Medulla oblongata (tissue), 1 donor: ENCODE data around the gene NPTX2.

Source experiments
- DNase-seq: peaks from one replicate; pipeline ENCODE4 v3.0.0-alpha.2; 2015; ENCODE audit errors: extremely low spot score

The NPTX2 gene

DNA sequence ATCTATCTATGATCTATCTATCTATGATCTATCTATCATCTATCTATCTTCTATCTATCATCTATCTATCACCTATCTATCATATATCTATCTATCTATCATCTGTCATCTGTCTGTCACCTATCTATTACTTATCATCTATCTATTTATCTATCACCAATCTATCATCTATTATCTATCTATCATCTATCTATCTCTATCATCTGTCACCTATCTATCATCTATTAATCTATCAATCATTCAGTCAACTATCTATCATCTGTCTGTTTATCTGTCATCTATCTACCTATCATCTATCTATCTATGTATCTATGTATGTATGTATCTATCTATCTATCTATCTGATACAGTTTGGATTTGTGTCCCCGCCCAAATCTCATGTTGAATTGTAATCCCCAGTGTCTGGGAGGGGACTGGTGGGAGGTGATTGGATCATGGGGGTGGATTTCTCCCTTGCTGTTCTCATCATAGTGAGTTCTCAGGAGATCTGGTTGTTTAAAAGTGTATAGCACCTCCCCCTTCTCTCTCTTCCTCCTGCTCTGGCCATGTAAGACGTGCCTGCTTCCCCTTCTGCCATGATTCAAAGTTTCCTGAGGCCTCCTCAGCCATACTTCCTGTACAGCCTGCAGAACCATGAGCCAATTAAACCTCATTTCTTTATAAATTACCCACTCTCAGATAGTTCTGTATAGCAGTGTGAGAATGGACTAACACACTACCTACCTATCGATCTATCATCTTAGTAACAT lies 37.6 kb downstream of the NPTX2 start:
- DNase-seq: no peak

DNA sequence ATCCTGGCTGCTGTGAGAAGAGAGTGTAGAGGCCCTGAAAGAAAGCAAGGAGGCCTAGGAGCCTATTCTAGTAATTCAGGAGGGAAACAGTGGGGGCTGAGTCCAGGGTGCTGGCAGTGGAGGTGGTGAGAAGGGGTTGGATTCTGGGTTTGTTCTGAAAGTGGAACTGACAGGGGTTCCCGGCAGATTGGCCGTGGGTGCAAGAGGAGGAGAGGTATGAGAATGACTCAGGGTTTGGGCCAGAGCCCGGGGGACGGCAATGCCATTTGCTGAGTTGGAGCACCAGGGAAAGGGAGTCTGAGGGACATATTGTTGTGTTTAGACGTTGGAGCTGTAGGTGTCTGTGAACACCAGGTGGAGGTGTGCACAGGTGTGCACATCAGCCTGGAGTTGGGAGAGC lies 38.5 kb downstream of the NPTX2 start:
- DNase-seq: no peak

DNA sequence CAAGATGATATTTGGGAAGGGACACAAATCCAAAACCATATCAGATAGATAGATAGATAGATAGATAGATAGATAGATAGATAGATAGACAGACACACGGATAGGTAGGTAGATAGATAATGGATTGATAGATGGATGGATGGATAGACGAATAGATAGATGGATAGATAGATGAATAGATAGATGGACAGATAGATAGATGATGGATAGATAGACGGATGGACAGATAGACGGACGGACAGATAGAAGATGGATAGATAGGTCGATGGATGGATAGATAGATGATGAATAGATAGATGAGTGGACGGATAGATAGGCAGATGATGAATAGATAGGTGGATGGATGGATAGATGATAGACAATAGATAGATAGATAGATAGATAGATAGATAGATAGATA lies 39.8 kb downstream of the NPTX2 start:
- DNase-seq: no peak

DNA sequence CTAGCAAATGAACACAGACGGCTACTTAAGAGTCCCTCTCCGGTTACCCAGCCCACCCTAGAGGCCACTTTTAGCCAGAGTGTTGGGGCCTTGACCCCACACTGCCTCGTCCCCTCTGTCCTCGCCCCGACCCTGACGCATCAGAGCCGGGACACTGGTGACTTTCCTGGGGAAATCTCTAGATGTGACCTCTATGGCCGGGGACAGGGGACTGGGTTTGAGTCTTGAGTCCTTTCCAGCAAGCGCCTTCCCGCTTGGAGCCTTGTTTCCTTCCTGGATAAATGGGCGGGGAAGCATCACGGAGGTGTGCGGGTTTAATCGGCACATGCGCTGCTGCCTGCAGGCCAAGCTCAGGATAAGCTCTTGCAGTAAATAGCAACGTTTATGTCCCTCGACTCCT lies 40.7 kb downstream of the NPTX2 start:
- DNase-seq: no peak

DNA sequence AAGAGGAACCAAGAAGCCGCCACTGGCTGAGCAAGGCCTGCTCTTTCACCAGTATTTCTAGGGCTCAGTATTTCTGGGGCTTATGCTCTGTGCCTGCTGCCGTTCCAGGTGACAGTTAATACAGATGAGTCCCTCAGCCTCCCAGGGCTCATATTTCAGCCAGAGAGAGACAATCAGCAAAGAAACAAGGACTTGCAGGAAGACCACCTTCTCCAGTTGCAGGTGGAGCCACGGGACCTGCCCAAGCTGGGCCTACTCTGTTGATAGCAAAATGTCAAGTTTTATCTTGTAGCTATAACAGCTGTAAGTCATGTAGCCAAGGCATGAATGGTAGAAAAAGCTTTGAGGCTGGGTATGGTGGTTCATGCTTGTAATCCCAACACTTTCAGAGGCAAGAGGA lies 42.7 kb downstream of the NPTX2 start:
- no peak for DNase-seq

DNA sequence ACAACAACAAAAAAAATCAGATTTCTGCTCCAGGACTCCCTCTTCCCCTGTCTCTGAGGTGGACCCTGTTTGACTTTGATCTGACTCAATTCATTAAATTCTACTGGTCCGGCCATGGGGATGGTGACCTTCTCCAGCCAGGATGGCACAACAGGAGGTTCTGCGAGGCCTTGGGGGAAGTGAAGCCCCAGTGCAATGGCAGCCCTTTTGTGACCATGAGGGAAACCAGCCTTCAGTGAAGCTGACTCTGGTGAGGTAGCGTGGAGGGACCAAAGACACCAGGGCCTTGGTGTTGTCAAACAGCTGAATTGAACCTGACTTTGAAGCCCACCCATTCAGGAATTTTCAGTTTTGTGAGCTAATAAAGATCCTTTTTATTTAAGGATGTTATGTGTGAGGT lies 44.5 kb downstream of the NPTX2 start:
- DNase-seq: no peak

DNA sequence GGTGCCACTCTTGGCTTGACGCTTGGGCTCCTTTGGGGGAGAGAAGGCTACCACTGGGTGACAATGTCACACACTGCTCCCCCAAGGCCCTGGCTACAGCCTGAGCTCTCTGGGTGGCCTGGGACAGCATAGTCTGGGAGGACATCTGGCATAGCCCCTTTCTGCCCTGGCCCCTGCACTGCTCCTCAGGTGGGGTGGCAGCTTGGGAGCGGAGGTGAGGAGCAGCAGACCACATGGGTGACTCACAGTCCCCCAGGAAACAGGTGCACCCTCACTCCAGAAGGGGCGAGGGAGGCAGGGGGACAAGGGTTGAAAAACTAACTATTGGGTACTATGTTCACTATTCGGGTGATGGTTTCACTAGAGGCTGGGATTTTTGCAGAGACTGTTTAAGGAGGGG lies 45.2 kb downstream of the NPTX2 start:
- no peak for DNase-seq

DNA sequence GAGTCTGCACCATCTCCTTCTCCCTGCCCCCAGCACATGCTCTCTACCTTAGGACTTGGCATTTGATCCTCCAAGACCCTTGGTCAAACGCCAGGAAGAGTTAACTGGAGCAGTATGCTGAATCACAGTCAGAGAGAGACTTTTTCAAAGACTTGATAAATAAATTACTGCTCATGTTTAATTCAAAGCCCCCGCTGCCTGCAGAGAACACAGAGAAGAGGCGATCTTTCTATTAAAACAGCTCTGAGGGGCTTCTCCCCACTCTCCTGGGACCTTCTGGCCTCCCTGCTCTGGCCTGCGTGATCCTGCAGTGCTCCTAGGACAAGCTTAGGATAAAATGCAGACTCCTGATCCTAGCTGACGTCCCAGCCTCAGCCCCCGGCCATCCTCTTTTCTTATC lies 47.8 kb downstream of the NPTX2 start:
- DNase-seq: no peak

DNA sequence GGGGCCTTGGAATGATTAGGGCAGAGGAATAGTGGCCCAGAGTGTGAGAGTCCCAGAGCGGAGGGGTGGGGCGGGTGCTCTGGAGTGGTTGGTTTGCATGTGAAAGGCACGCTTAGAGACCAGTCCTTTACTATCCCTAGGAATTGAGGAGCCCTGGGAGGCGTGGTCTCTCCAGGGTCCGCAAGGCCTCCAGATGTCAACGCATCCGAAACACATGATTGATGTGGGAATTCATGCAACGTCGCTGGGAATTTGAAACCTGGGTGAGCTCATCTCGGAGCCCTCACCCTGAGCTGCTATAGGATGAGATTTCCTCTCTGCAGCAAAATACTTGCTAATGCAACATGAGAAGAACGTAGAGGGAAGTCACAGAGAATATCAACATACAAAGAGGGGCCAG lies 51.2 kb downstream of the NPTX2 start:
- no peak for DNase-seq

DNA sequence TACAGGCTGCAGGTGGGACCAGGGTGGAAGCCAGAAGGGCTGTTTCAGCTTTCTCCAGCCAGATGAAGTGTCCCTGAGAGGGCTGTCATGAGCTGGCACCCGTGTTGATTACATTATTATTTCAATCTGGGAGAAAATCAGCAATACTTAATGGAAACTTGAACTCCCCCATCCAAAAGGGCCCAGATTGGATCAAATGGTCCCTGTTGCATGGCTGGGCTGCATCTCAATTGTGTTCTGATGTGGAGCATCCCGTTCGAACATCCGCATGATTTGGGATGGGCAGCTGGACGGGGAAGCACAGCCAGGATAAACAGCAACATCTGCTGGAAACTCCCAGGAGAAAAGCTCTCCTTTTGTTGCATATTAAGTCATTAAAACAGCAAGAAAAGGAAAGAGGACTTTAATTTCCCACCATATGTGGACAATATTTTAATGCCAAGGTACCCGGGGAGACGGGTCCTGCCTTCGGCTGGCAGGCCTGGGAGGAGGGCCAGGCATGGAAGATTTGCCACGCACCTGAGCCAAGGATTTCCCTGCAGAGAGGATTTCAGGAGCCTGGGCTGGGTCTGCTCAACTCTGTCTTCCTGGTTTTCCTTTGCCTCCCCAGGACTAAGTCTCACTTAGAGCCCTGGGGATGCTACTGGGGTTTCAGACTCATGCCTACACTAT lies 52.4 kb downstream of the NPTX2 start:
- no peak for DNase-seq

DNA sequence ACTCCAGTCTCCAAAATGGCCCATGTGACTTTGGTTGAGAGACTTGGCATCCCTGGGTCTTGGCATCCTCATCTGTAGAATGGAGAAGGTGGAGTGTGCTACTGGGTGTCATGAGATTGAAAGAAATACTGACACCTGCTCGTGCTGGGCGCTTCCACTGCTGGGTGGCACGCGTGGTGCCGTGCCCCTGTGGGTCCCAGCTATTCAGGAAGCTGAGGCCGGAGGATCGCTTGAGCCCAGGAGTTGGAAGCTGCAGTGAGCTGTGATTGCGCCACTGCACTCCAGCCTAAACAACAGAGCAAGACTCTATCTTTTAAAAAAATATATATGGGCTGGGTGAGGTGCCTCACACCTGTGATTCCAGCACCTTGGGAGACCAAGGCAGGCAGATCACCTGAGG lies 53.1 kb downstream of the NPTX2 start:
- no peak for DNase-seq

DNA sequence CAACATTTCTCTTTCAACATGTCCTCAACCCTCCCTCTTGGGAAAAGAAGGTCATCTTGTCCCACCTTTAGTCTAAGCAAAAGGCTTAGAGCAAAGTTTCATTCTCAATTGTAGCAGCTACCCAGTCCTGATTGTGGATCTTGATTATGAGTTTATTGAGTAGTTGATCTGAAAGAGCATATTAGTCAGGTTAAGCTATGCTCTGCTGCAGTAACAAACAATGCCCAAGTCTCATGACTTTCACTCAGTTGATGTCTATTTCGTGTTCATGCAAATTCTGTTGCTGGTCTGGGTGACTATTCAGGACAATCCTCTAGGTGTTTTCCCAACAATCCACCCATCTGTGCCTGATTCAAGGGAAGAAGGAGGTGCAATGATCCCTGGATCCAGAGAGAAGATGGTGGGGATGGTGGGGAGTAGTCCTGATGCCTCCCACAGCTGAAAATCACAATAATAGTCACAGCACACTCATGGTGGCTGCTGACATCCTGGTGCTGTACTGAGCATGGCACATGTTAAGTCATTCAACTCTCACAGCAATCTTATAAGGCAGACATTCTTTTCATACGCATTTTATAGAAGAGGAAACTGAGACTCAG lies 54.7 kb downstream of the NPTX2 start:
- no peak for DNase-seq

DNA sequence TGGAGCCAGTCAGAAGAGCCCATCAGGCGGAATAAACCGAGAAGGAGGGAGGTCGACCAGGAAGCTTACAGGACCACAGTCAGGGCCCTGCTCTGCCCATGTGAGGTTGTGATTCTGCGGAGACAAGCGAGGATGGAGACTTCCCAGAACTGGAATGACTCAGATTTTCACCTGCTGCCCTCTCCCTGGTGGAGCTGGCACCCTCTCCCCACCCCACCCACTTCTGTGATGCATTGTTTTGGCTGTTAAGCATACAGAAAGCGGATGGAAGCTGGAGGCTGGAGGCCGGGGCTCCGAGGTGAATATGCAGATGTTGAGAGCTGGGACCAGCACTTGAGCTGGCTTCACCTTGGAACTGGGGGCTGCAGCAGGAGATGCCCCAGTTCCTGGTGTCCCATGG lies 57.4 kb downstream of the NPTX2 start:
- no peak for DNase-seq

DNA sequence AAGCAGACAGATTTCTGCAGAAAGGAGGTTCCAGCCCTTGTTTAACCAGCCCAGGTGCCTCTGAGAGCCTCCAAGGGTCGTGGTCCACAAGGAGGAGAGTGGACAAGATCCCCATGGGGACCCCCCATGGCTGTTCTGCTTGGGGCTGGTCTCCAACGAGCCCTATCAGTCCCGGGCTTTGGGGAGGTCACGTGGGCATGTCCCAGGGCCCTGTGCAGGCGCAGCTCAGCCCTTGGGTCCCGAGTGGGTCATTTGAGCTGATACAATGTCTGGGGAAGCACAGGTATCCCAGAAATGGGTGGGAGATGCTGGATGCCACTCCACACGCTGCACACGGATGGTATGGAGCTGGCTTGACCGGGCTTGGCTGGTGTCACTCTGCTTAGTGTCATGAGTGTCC lies 57.8 kb downstream of the NPTX2 start:
- no peak for DNase-seq

DNA sequence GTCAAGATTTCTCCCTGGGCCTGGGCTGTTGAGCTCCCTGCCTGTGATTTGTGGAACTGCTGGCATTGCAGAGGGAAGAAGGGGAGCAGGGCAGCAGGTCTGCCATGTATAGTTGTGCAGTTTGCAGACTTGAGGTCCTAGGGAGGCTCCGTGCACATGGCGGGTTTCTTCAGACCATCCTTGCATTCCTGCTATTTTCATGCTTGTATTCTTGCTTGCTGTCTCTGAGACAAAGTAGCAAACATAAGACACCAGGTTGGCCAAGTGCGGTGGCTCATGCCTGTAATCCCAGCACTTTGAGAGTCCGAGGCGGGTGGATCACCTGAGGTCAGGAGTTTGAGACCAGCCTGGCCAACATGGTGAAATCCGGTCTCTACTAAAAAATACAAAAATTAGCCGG lies 61.1 kb downstream of the NPTX2 start:
- DNase-seq: no peak
